ENCODE data around the gene LCE4A.

- TF ChIP-seq CTCF (optimal IDR thresholded peaks at IDR 0.05 in 1 of 3, IDR thresholded peaks at IDR 0.05 in 1 of 3, conservative IDR thresholded peaks at IDR 0.05 in 1 of 3; ENCODE audit: extremely low read depth in 1 of 3, insufficient read depth in 2 of 3, low read length in 3 of 3) (no peak), EZH2 (IDR thresholded peaks at IDR 0.05; ENCODE audit: low read length) (no peak)
Measured at GRCh38 chr1:152699746-152700145, 8.2 kb upstream of the LCE4A start.
